Embryonic facial prominence (tissue), 1 donor: ENCODE measurements around the gene SMIM28.
"Not testable (repeated sequence)": the region's sequence is repeated elsewhere in the genome, so short reads cannot be mapped to it uniquely, and the experiment has no call there.

Experiments
- DNase-seq: peaks from one replicate; pipeline ENCODE4 v3.0.0-alpha.2; 2016; ENCODE audit errors: extremely low spot score

The SMIM28 gene

DNA sequence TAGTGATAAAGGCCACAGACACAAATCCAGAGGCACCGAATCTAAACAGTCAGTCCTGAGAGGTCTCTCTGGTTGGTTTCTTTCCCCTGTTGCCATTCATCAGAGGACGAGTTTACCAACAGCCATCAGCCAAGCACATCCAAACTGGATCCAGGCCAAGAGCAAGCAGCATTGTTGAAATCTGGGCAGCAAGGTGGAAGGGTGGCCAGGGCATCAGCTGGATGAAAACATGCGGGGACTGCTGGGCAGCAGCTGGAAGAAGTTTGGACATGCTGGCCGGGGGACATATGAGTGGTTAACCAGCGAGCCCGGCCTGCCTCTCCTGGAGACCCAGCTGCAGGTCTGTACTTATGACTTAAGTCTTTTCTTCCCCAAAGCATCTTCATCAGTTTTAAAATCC, at the start of gene SMIM28:
SMIM28 (plus strand) TSS at position 62 of the 400 bp plus-strand sequence; CDS start at position 230, 168 bp downstream.
- no peak for DNase-seq

DNA sequence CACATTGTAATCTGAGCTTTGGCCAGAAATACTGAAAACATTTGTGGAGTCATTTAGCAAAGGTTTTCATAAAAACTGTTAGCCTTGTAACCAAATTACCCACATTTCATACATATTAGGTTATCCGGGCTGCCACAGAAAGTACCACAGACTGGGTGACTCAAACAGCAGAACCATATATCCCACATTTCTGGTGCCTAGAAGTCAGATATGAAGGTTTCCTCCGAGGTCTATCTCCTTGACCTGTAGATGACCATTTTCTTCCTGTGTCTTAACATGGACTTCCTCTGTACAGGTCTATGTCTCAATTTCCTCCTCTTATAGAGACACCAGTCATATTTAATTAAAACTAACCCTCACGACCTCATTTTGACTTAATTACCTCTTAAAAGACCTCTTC, 49.5 kb upstream of the SMIM28 start:
- no peak for DNase-seq

DNA sequence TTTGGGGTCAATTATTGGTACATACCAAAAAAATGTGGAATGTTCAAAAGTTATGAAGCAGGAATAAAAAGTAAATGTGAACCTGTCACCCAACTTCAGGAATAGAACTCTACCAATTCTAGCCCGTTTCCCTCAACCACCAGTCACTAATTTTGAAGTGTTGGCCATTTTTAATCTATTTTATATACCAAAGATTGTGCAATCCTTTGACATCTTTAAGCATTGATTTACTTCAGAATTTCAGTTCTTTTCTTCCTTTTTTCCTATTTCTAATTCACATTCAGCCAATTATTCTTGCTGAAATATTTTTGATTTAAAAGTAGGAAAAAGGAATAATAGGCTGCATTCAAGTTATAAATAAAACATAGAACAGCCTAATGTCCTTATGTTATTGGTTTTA, 46.9 kb upstream of the SMIM28 start:
- DNase-seq, result no peak

DNA sequence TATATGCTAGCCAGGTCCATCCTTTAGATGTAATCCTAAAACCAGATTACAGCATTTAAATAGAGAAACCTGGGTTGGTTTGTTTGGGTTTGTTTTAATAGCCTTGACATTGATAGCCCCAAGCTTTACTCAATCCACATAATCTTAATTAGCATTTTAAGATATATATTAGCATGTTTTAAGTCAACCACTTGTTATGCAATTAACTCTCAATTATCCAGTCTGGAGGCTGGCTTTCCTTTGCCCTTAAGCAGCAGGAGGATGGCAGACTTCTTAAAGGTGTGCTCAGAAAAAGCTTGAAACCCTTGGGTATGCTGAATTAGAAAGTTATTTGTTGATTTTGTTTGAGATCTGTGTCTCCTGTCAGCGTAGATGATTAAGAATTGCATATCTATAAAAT, 46.3 kb upstream of the SMIM28 start:
- no peak for DNase-seq

DNA sequence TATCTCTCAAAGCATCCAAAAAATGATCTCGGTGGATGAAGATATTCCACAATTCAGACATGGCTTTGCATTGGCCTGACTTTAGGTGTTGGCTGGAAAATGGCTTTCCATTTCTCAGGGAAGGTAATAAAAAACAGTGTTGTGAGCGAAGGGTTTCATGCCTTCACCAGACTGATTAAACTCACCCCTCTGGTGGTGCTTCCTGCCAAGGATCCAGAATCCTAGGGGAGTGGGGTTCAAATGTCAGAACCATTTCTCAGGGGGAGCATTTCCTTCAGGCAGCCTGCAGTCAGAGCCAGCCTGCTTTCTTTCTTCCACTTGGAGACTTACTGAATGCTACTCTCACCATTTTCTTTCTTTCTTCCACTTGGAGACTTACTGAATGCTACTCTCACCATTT, 45.7 kb upstream of the SMIM28 start:
- no peak for DNase-seq

DNA sequence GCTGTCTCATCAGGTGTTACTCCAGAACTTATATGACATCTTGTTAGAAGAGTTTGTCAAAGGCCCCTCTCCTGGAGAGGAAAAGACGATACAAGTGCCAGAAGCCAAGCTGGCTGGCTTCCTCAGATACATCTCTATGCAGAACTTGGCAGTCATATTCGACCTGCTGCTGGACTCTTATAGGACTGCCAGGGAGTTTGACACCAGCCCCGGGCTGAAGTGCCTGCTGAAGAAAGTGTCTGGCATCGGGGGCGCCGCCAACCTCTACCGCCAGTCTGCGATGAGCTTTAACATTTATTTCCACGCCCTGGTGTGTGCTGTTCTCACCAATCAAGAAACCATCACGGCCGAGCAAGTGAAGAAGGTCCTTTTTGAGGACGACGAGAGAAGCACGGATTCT, 43.7 kb upstream of the SMIM28 start:
- no peak for DNase-seq

DNA sequence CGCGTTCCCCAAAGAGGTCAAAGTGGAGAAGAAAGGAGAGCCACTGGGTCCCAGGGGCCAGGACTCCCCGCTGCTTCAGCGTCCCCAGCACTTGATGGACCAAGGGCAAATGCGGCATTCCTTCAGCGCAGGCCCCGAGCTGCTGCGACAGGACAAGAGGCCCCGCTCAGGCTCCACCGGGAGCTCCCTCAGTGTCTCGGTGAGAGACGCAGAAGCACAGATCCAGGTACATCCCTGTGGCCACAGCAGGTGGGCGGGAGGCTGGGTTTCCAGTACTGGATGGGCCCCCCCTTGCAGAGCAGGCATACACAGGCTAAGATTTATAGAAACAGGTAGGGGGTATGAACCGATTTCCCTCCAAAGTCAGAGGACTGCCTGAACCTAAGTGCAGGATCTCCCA, 42.7 kb upstream of the SMIM28 start:
- no peak for DNase-seq

DNA sequence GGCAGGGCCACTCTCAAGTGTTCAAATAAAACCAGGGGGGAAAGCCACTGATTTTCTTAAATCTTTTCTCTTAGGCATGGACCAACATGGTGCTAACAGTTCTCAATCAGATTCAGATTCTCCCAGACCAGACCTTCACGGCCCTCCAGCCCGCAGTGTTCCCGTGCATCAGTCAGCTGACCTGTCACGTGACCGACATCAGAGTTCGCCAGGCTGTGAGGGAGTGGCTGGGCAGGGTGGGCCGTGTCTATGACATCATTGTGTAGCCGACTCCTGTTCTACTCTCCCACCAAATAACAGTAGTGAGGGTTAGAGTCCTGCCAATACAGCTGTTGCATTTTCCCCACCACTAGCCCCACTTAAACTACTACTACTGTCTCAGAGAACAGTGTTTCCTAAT, 41.5 kb upstream of the SMIM28 start:
- DNase-seq, result no peak

DNA sequence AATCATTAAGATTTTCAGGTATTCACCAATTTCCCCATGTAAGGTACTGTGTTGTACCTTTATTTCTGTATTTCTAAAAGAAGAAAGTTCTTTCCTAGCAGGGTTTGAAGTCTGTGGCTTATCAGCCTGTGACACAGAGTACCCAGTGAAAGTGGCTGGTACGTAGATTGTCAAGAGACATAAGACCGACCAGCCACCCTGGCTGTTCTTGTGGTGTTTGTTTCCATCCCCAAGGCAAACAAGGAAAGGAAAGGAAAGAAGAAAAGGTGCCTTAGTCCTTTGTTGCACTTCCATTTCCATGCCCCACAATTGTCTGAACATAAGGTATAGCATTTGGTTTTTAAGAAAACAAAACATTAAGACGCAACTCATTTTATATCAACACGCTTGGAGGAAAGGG, 40.6 kb upstream of the SMIM28 start:
- DNase-seq, result no peak

DNA sequence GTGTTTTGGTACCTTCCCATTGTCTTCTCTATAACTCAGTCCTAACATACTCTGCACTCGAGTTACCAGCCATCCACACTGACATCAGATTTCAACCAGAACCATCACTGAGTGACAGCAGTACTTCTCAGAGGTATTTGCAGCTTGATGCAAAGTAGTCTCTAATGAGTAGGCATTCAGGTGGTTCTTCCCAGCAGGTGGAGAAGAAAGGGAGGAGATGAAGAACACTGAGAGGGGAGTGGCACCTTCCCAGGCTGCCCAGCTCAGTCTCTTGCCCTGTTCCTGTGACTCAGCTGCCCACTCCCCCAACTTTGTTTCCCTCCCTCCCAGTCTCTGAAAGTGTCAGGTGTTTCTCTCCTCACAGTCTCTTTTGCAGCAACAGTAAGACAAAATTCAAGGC, 38.7 kb upstream of the SMIM28 start:
- no peak for DNase-seq

DNA sequence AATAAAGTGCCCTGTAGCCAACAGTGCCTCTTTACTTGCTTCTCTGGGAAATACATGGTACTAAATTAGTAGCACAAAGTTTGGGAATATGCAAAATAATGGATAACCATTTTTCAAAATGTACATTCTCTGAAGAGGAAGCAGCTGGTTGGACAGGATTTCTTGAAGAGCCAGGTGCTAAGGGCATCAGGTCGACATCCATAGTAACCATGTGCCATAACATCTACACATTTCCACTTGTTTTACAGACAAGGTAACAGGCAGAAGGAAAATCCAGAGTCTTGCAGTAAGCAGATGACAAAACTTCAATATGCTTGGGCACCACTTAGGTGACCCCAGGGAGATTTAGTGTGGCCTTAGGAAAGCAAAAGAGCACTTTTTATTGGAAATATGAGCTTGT, 36.5 kb upstream of the SMIM28 start:
- no peak for DNase-seq

DNA sequence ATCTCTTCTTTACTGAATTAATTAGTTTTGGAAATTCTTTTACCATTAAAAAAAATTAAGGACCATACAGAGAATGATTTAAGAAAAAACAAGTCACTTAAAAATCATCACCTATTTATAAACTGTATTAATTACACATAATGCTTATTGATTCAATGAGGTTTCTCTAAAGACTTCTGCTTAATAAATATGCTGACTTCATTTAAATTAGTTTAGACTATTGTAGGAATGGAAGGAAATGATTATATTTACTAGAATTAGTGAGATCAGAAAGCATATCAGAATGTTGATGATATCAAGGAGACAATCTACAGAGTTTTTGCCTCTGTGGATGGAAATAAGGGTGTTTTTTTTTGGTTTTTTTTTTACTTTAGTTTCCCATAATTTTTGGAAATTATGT, 34.6 kb upstream of the SMIM28 start:
- DNase-seq, result no peak

DNA sequence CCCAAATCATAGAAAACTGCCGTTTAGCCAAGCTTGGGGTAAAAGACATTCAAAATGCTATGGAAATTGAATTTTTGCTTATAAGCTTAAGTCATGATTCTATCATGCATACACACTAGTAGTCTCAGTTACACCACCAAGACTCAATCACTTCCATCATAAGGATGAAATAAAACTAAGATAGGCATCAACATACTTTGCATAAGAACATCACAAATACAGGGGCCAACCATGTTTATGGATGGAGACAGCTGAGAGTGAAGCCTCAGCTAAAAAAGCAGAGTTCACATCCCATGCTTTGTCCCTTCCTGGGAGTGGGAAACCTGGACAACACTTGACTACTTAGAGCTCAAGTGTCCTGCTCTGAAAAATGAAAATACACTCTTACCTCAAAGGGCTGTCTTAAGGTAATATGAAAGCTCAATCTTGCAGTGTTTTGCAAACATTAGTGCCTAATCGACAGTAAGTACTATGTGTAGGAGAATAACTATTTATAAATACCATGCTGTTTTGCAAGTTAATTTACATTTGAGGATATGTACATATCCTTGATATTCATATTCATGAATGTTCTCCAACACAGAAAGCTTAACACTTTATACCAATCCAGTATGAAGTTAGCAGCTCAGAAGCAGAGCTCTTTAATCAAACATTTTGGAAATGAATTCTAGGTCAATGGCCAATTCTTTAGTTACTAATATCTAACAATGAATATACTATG, 32.0 kb upstream of the SMIM28 start:
- no peak for DNase-seq

DNA sequence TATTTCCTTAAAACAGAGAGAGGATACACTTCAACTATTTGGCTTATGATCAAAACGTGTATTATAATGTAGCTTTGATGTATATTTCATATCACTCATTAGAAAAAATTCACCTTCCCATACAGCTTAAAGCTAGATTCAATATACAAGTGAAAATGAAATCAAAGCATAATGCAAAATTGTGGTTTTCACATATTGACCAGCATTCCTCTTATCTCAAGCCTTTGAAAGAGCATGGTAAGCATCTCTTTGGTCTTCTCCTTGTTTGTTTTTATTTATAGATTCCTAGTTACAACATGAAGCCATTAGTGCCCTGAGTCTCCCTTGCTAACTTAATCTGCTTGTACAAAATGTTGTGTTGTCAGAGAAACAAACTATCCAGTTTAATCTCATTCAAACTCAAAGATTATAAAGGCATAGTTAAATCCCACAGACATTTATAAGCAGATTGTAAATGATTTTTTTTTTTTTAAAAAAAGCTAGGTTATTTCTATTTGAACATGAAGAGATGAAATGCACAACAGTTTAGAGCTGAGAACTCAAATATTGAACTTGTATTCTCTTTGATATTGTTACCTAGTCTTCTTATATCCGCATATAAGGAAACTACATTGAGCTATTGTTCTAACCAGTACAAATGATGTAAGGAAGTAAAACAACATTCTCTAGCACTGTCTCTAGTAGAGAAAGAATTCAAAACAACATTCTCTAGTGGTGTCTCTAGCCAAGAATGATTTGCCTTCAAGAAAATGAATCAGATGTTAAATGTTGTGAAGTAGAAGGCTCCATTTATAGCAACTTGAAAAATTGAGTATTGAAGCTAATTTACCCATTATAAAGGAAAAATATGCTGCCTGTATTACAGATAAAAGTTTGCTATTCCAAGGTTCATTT, 31.2 kb upstream of the SMIM28 start:
- no peak for DNase-seq

DNA sequence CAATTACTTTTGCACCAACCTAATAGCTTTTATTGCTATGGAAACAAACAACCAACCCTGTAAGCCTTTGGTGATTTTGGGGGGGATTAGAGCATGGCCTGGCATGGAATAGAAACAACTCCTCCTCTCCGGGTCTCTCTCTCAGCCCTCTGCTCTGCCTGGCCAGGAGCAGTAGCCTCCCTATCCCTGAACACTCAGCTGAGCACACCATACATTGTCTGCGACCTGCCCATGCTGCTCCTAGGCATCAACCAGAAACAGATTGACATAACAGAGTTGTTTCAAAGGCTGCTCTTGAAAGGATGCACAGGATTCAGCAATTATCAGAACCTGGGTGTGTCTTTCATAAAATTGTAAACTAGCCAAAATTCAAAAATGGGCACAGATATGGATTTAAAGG, 29.8 kb upstream of the SMIM28 start:
- DNase-seq, result no peak

DNA sequence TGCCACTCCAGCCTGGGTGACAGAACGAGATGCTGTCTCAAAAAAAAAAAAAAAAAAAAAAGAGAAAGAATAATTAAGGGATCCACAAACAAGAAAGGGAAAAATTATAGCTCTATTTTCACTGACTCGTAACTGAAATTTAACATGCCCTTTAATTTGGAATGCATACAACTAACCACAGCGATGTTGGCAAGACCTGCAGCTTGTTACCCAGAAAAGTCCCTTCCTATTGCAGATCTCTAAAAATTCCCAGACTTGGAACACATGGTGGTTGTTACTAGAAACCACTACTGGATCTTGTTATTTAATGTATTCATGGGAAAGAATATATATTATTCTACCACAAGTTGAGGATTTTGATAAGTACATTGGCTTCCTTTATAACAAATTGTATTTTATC, 27.8 kb upstream of the SMIM28 start:
- peak; percentile 77 for DNase-seq

DNA sequence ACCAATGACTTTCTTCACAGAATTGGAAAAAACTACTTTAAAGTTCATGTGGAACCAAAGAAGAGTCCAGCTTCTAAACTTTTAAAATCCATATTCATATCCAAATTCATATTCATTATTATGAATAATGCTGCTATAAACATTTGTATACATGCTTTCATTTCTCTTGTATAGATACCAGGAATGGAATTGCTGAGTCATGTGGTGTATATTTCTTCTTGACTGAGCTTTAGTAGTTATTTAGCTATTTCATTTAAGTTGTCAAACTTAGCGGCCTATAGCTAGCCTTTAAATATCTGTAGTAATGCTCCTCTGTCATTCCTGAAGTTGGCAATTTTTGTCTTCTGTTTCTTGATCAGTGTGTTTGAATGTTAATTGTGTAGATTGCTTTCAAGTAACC, 19.8 kb upstream of the SMIM28 start:
- DNase-seq, result no peak

DNA sequence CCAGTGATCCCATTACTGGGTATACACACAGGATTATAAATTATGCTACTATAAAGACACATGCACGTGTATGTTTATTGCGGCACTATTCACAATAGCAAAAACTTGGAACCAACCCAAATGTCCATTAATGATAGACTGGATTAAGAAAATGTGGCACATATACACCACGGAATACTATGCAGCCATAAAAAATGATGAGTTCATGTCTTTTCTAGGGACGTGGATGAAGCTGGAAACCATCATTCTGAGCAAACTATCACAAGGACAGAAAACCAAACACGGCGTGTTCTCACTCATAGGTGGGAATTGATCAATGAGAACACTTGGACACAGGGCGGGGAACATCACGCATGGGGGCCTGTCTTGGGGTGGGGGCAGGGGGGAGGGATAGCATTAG, 9.0 kb upstream of the SMIM28 start:
- DNase-seq, result not testable (repeated sequence)

DNA sequence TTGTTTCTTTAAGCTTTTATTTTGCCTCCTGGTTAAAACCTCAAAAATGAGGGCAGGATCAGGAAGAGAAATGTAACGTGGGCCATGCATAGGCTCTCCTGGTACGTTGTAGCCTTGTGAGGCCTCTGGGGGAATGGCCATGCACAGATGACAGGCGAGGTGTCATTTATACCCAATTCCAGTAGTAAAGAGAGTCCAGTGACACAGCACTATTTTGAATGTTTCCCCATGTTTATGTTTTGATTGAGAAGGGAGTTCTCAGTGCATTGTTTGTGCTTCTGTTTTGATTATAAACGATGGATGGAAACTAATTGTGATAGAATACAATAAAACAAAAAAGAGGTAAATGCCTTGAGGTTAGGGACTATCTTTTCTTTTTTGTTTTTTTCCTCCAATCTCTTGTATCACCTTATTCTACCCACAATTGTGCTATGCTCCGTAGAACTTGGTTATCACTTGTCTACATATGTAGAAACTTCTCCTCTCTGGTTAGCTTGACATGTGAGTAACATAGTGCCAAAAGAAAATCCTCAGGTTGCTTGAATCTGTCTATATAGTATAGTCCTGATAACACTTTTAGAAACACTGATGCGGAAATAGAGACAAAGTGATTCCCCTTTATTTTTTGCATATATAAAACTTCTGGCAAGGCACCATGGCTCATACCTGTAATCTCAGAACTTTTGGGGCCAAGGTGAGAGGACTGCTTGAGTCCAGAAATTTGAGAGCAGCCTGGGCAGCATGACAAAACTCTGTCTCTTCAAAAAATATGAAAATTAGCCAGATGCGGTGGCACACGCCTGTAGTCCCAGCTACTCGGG, 6.9 kb upstream of the SMIM28 start:
- no peak for DNase-seq

DNA sequence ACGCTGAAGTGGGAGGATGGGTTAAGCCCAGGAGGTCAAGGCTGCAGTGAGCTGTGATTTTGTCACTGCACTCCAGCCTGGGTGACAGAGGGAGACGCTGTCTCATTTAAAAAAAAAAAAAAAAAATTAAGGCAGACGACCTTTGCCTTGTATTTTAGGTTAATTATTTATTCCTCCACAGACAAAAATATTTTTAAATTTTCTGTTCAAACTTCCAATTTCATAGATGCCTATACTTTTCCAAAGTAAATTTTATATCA, 6.3 kb upstream of the SMIM28 start:
- no peak for DNase-seq

DNA sequence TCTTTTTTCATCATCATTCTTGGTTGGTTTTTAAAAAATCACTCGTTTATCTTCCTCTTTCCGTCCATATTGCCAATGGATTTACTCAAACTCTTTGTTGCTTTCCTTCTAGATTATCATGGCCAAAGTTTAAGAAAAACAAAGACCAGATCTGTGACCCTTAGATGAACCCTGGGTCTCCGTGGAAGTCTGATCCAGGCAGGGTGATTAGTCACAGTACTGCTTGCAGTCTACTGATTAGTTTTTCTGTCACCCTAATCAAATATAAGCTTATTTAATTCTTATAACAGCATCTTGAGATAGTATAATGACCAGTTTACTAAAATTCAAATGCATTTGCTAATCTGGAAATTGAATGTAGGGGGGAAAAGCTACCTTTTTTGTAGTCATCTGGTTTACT, 6.0 kb upstream of the SMIM28 start:
- no peak for DNase-seq

DNA sequence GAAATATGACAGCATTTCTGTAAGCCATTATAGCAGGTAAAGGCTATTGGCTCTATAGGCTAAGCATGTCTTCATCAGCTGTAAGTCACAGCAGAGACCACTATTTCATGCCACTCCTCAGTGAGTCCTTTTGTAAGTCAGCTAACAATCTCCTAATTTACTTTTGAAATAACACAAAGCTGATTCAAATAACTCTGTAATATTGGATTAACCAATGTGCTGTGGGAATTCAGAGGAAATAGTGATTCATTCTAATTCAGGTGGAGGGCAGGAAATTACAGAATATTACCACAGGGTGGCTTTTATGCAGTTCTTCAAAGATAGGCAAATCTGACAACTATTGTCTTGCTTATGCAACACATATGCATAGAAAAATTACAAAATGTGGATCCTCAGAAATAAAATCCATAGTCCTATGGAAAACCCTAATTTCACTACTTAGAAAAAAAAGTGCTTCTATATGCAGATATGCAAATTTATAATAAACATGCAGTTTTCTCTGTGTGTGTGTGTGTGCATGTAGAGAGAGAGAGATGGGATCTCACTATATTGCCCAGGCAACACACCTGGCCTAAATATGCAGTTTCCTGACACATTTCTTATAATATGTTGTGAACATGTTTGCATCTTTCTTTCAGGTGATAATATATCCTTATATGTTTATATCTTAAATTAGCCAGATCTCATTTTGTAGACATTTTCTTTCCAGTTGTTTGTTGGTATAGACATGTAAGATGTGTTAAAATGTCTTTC, 4.8 kb upstream of the SMIM28 start:
- no peak for DNase-seq
